IMR-90 (cell line): Measurements from ENCODE around the gene RIMBP3B. TPM values are rescaled to one million over a fixed set of nuclear protein-coding genes. Genes with fewer than 3 reads are reported as not detected.
A peak's percentile ranks its signal among the peaks of the same experiment; 100 is the strongest.
"Not testable (repeated sequence)": the region's sequence is repeated elsewhere in the genome, so short reads cannot be mapped to it uniquely, and the experiment has no call there.

Source experiments
- ATAC-seq: fragments of 200-7000 bp; cut with Tn5 transposase; 2 replicates; pipeline ENCODE4 v1.9.1; 2020; ENCODE audit warnings: low read depth, mild to moderate bottlenecking, moderate library complexity
- BruUV-seq: library from RNA; stranded (reverse); fragments of 400-500 nt; replicated peaks from 2 replicates; lab custom pipeline; 2021; lab: Mats Ljungman, UMichigan
- CTCF ChIA-PET: fragments of 300-600 bp; formaldehyde crosslinking; extraction: SDS; loops from one replicate; lab custom pipeline; 2021; ENCODE audit warnings: antibody characterized with exemption; lab: Yijun Ruan, JAX
- POLR2A ChIA-PET: fragments of 300-600 bp; sonication (Branson Sonifier 250); formaldehyde crosslinking; loops from one replicate; lab custom pipeline; 2022; ENCODE audit warnings: antibody characterized with exemption; ENCODE audit not compliant: unreplicated experiment; lab: Charles Lee
- DNase-seq: peaks from one replicate; pipeline ENCODE4 v3.0.0; 2013
- H2AFZ ChIP-seq: replicated peaks from 2 replicates; pipeline ENCODE3; 2013; ENCODE audit warnings: low read length, mild to moderate bottlenecking; ENCODE audit not compliant: poor library complexity
- H2AK5ac ChIP-seq: 2 replicates; pipeline ENCODE4 v1.6.1; 2013; ENCODE audit warnings: low read depth, low read length, inconsistent platforms
- H2AK9ac ChIP-seq: replicated peaks from 2 replicates; pipeline ENCODE3; 2013; ENCODE audit warnings: mild to moderate bottlenecking, low read depth, low read length, moderate library complexity; ENCODE audit not compliant: poor library complexity
- H2BK120ac ChIP-seq: 2 replicates; pipeline ENCODE4 v1.6.1; 2013; ENCODE audit warnings: low read depth, low read length, inconsistent platforms
- H2BK15ac ChIP-seq: 3 replicates; pipeline ENCODE4 v1.6.1; 2013; ENCODE audit warnings: low read depth, low read length, inconsistent platforms
- H2BK20ac ChIP-seq: 2 replicates; pipeline ENCODE4 v1.6.1; 2013; ENCODE audit warnings: low read depth, mild to moderate bottlenecking, inconsistent platforms, low read length, moderate library complexity
- H2BK5ac ChIP-seq: 2 replicates; pipeline ENCODE4 v1.6.1; 2013; ENCODE audit warnings: mild to moderate bottlenecking, low read depth, low read length, inconsistent platforms; ENCODE audit not compliant: poor library complexity, severe bottlenecking
- H3K14ac ChIP-seq: replicated peaks from 2 replicates; pipeline ENCODE4 v1.6.1; 2013; ENCODE audit warnings: low read depth, low read length, inconsistent platforms
- H3K18ac ChIP-seq: 2 replicates; pipeline ENCODE4 v1.6.1; 2013; ENCODE audit warnings: low read depth, low read length, control low read depth
- H3K23ac ChIP-seq: 2 replicates; pipeline ENCODE4 v1.6.1; 2013; ENCODE audit warnings: low read depth, low read length, inconsistent platforms
- H3K27ac ChIP-seq: 2 replicates; pipeline ENCODE4 v1.5.1; 2013; ENCODE audit warnings: mild to moderate bottlenecking, control low read depth, low read length; ENCODE audit not compliant: insufficient read depth
- H3K27me3 ChIP-seq: 2 replicates; pipeline ENCODE4 v1.6.1; 2013; ENCODE audit warnings: low read length; ENCODE audit not compliant: control insufficient read depth, insufficient read depth
- H3K36me3 ChIP-seq: 2 replicates; pipeline ENCODE4 v1.6.1; 2013; ENCODE audit warnings: low read length, mixed read lengths; ENCODE audit not compliant: control insufficient read depth, insufficient read depth
- H3K4ac ChIP-seq: 2 replicates; pipeline ENCODE4 v1.6.1; 2013; ENCODE audit warnings: low read depth, low read length, inconsistent platforms
- H3K4me1 ChIP-seq: 2 replicates; pipeline ENCODE4 v1.6.1; 2013; ENCODE audit warnings: low read length, mixed read lengths; ENCODE audit not compliant: control insufficient read depth, insufficient read depth
- H3K4me2 ChIP-seq: 2 replicates; pipeline ENCODE4 v1.6.1; 2013; ENCODE audit warnings: low read depth, mild to moderate bottlenecking, control low read depth, low read length, moderate library complexity
- H3K4me3 ChIP-seq: 2 replicates; pipeline ENCODE4 v1.5.1; 2013; ENCODE audit warnings: low read depth, mild to moderate bottlenecking, control low read depth, low read length, moderate library complexity; ENCODE audit not compliant: insufficient read depth
- H3K56ac ChIP-seq: 2 replicates; pipeline ENCODE4 v1.6.1; 2013; ENCODE audit warnings: low read length, inconsistent platforms; ENCODE audit not compliant: insufficient read depth; ENCODE audit errors: extremely low read depth
- H3K79me1 ChIP-seq, 2 experiments: 2 replicates each; pipeline ENCODE4 v1.6.1; 2013; ENCODE audit warnings: low read length in 2 of 2, inconsistent platforms in 1 of 2, low read depth in 1 of 2
- H3K9ac ChIP-seq: 2 replicates; pipeline ENCODE4 v1.6.1; 2013; ENCODE audit warnings: low read depth, low read length, control low read depth
- H3K9me1 ChIP-seq: 2 replicates; pipeline ENCODE4 v1.6.1; 2013; ENCODE audit warnings: low read length, inconsistent platforms; ENCODE audit not compliant: insufficient read depth
- H3K9me3 ChIP-seq: 2 replicates; pipeline ENCODE4 v1.6.1; 2013; ENCODE audit warnings: low read length; ENCODE audit not compliant: control insufficient read depth, insufficient read depth
- H4K20me1 ChIP-seq: 2 replicates; pipeline ENCODE4 v1.6.1; 2013; ENCODE audit warnings: low read length, inconsistent platforms; ENCODE audit not compliant: insufficient read depth
- H4K5ac ChIP-seq: 2 replicates; pipeline ENCODE4 v1.6.1; 2013; ENCODE audit warnings: mild to moderate bottlenecking, low read depth, low read length, control low read depth
- H4K8ac ChIP-seq, 2 experiments: 2 replicates each; pipeline ENCODE4 v1.6.1; 2013; ENCODE audit warnings: low read depth in 2 of 2, low read length in 2 of 2, control low read depth in 1 of 2, inconsistent platforms in 1 of 2
- H4K91ac ChIP-seq: 2 replicates; pipeline ENCODE4 v1.6.1; 2013; ENCODE audit warnings: low read depth, low read length, inconsistent platforms; ENCODE audit not compliant: insufficient read depth
- WGBS, 2 experiments: methylation state at CpG; one replicate each; pipeline versions ENCODE4 v1.1.5 to v1.1.7; 2013; ENCODE audit warnings: missing lambda C conversion rate in 2 of 2; ENCODE audit not compliant: insufficient read length in 1 of 2; ENCODE audit errors: extremely low coverage in 2 of 2; 5-methylcytosine and 5-hydroxymethylcytosine counted together
- dilution Hi-C: fragments of 300-500 bp; cut with HindIII; formaldehyde crosslinking; loops from one replicate; pipeline ENCODE4 v1.14.3; 2018; ENCODE audit warnings: low sequenced_read_pairs; ENCODE audit not compliant: unreplicated experiment
- in situ Hi-C: fragments of 300-500 bp; cut with MboI; formaldehyde crosslinking; loops from 3 replicates; pipeline ENCODE4 v1.14.3; 2019; ENCODE audit warnings: low sequenced_read_pairs, inconsistent platforms, mixed read lengths
- intact Hi-C: fragments of 100-400 bp; cut with micrococcal nuclease; formaldehyde crosslinking; loops from 2 replicates; pipeline ENCODE4 v1.10.0; 2022
- polyA plus RNA-seq, 3 experiments: library from polyadenylated mRNA; depleted of rRNA; stranded (reverse); fragments of >200 nt; gene quantifications; 2 replicates each; pipeline ENCODE4 v1.2.3, GENCODE V29; 2012; ENCODE audit warnings: low replicate concordance in 1 of 3
- total RNA-seq: library from RNA; depleted of rRNA; stranded (reverse); fragments of >200 nt; gene quantifications from 2 replicates; pipeline ENCODE4 v1.2.3, GENCODE V29; 2012

The RIMBP3B gene
- total and polyA plus RNA-seq, 2 of the 4 experiments (the other 2 are of a cell fraction), result 0.07 to 0.18 TPM

- H4K20me1 ChIP-seq, H3K4me3 ChIP-seq, H4K5ac ChIP-seq, H3K4me1 ChIP-seq, ATAC-seq, H3K9me1 ChIP-seq, H3K4ac ChIP-seq, H4K91ac ChIP-seq, H2BK5ac ChIP-seq, CTCF ChIA-PET, H3K56ac ChIP-seq, H3K18ac ChIP-seq, POLR2A ChIA-PET, H4K8ac ChIP-seq, H2BK15ac ChIP-seq, H2AFZ ChIP-seq, H3K27me3 ChIP-seq, H2AK9ac ChIP-seq, intact Hi-C loops, DNase-seq, H2BK120ac ChIP-seq, dilution Hi-C loops, H3K36me3 ChIP-seq, H3K27ac ChIP-seq, H2AK5ac ChIP-seq, H3K14ac ChIP-seq, in situ Hi-C loops, H3K23ac ChIP-seq, H3K79me1 ChIP-seq, BruUV-seq, H3K9me3 ChIP-seq, H3K9ac ChIP-seq, H2BK20ac ChIP-seq: not testable (repeated sequence)
- peak overlapping the region; percentile 4; the same call in 1 of the 2 replicates for H3K4me2 ChIP-seq
- WGBS, 2 experiments, result no CpG with 5 or more reads among the region's 19 CpGs
Measured at GRCh38 chr22:21420180-21420763, 36.7 kb downstream of the RIMBP3B start.

- intact Hi-C loops, H2BK15ac ChIP-seq, H2BK5ac ChIP-seq, H3K4me2 ChIP-seq, H3K9me1 ChIP-seq, DNase-seq, H3K27ac ChIP-seq, H2AFZ ChIP-seq, H2AK5ac ChIP-seq, CTCF ChIA-PET, H3K79me1 ChIP-seq, H3K56ac ChIP-seq, H3K4me3 ChIP-seq, H4K20me1 ChIP-seq, H3K9ac ChIP-seq, H3K23ac ChIP-seq, H4K5ac ChIP-seq, POLR2A ChIA-PET, H2BK120ac ChIP-seq, dilution Hi-C loops, H2AK9ac ChIP-seq, H3K27me3 ChIP-seq, H2BK20ac ChIP-seq, H4K8ac ChIP-seq, BruUV-seq, H3K36me3 ChIP-seq, H4K91ac ChIP-seq, H3K14ac ChIP-seq, H3K4me1 ChIP-seq, H3K9me3 ChIP-seq, H3K4ac ChIP-seq, in situ Hi-C loops, H3K18ac ChIP-seq: not testable (repeated sequence)
- ATAC-seq, result peak; percentile 47
- WGBS, 2 experiments, result no CpG with 5 or more reads among the region's 12 CpGs
Measured at GRCh38 chr22:21424084-21424709, 40.6 kb downstream of the RIMBP3B start.
